HCT116 (cell line): ENCODE measurements around the gene SPON1. TPM values are rescaled to one million over a fixed set of nuclear protein-coding genes. Genes with fewer than 3 reads are reported as not detected.

Source experiments
- ATAC-seq: fragments of 200-7000 bp; cut with Tn5 transposase; 2 replicates; pipeline ENCODE4 v1.9.1; 2020; ENCODE audit warnings: mild to moderate bottlenecking, moderate library complexity
- Bru-seq: library from RNA; stranded (reverse); fragments of 400-500 nt; gene quantifications from one replicate; lab custom pipeline; 2021; lab: Mats Ljungman, UMichigan
- BruChase-seq, 2 experiments: library from RNA; stranded (reverse); fragments of 400-500 nt; gene quantifications; one replicate each; lab custom pipeline; 2021; lab: Mats Ljungman, UMichigan
- BruUV-seq: library from RNA; stranded (reverse); fragments of 400-500 nt; replicated peaks from 2 replicates; lab custom pipeline; 2021; lab: Mats Ljungman, UMichigan
- CTCF ChIA-PET: fragments of 300-600 bp; sonication (Branson Sonifier 250); formaldehyde crosslinking; loops from one replicate; lab custom pipeline; 2021; ENCODE audit warnings: antibody characterized with exemption; lab: Charles Lee
- POLR2A ChIA-PET: fragments of 300-600, 350-600 bp; sonication (Branson Sonifier 250); formaldehyde crosslinking; loops from one replicate; lab custom pipeline; 2021; ENCODE audit warnings: antibody characterized with exemption; lab: Charles Lee
- RAD21 ChIA-PET, 2 experiments: fragments of 300-600 bp; sonication (Branson Sonifier 250); formaldehyde crosslinking; loops; one replicate each; lab custom pipeline; 2023; ENCODE audit warnings: low total read pairs in 2 of 2; ENCODE audit not compliant: uncharacterized antibody in 2 of 2, unreplicated experiment in 2 of 2, low non-redundant PET in 1 of 2; lab: Charles Lee
- DNase-seq: peaks from one replicate; pipeline ENCODE4 v3.0.0-alpha.2; 2010; ENCODE audit warnings: low read depth, low spot score
- H2AFZ ChIP-seq: fragments of 200-600 bp; shearing (Covaris generic), sonication (generic); 2 replicates; pipeline ENCODE4 v1.6.1; 2017; ENCODE audit warnings: low read depth, mixed run types, mixed read lengths, antibody characterized with exemption, low read length; ENCODE audit not compliant: poor library complexity, severe bottlenecking
- H3K27ac ChIP-seq: 2 replicates; pipeline ENCODE4 v1.5.1; 2012; ENCODE audit warnings: low read depth, low read length
- H3K27me3 ChIP-seq: fragments of 200-600 bp; sonication (generic); 2 replicates; pipeline ENCODE4 v1.6.1; 2016; ENCODE audit warnings: mixed run types, low read length, mixed read lengths; ENCODE audit not compliant: insufficient read depth
- H3K36me3 ChIP-seq, 2 experiments: fragments of 200-500 bp in 1 of 2; fragments of 200-600 bp in 1 of 2; sonication (Bioruptor generic) in 1 of 2; sonication (generic) in 1 of 2; 2 replicates each; pipeline versions ENCODE4 v1.5.1 to v1.6.1; 2014 to 2016; ENCODE audit warnings: low read length in 2 of 2, inconsistent platforms in 1 of 2, mixed read lengths in 1 of 2, mixed run types in 1 of 2; ENCODE audit not compliant: insufficient read depth in 2 of 2, control insufficient read depth in 1 of 2
- H3K4me1 ChIP-seq, 2 experiments: fragments of 200-600 bp in 1 of 2; sonication (generic) in 1 of 2; 2 replicates each; pipeline versions ENCODE4 v1.5.1 to v1.6.1; 2012 to 2017; ENCODE audit warnings: low read length in 2 of 2, inconsistent platforms in 1 of 2, mild to moderate bottlenecking in 1 of 2, mixed read lengths in 1 of 2, mixed run types in 1 of 2, moderate library complexity in 1 of 2; ENCODE audit not compliant: insufficient read depth in 2 of 2, control insufficient read depth in 1 of 2
- H3K4me2 ChIP-seq: fragments of 200-600 bp; sonication (generic); 2 replicates; pipeline ENCODE4 v1.6.1; 2017; ENCODE audit warnings: mixed run types, low read length, mixed read lengths
- H3K4me3 ChIP-seq, 2 experiments: fragments of 200-600 bp in 1 of 2; sonication (generic) in 1 of 2; replicated peaks in 1 of 2; 2 replicates each; pipeline ENCODE4 v1.5.1; 2011 to 2016; ENCODE audit warnings: low read length in 2 of 2, control low read depth in 1 of 2, low read depth in 1 of 2, mild to moderate bottlenecking in 1 of 2, mixed read lengths in 1 of 2, mixed run types in 1 of 2
- H3K79me2 ChIP-seq: fragments of 200-600 bp; sonication (generic); 2 replicates; pipeline ENCODE4 v1.6.1; 2017; ENCODE audit warnings: mild to moderate bottlenecking, mixed run types, low read length, moderate library complexity, mixed read lengths; ENCODE audit not compliant: insufficient read depth
- H3K9ac ChIP-seq: fragments of 200-600 bp; sonication (generic); 2 replicates; pipeline ENCODE4 v1.6.1; 2016; ENCODE audit warnings: low read length, mixed read lengths
- H3K9me2 ChIP-seq: fragments of 200-600 bp; sonication (generic), shearing (Covaris generic); 2 replicates; pipeline ENCODE4 v1.6.1; 2017; ENCODE audit warnings: mixed run types, mild to moderate bottlenecking, moderate library complexity; ENCODE audit not compliant: insufficient read depth
- H3K9me3 ChIP-seq, 2 experiments: fragments of 200-500 bp in 1 of 2; fragments of 200-600 bp in 1 of 2; sonication (Bioruptor generic) in 1 of 2; sonication (generic) in 1 of 2; 2 replicates each; pipeline ENCODE4 v1.6.1; 2014 to 2017; ENCODE audit warnings: low read length in 2 of 2, mixed read lengths in 2 of 2, inconsistent platforms in 1 of 2, low read depth in 1 of 2, mild to moderate bottlenecking in 1 of 2, mixed run types in 1 of 2, moderate library complexity in 1 of 2; ENCODE audit not compliant: control insufficient read depth in 1 of 2, insufficient read depth in 1 of 2
- H4K20me1 ChIP-seq: fragments of 200-600 bp; sonication (generic), shearing (Covaris generic); 2 replicates; pipeline ENCODE4 v1.6.1; 2017; ENCODE audit warnings: mixed run types, mild to moderate bottlenecking, moderate library complexity; ENCODE audit not compliant: insufficient read depth
- CEBPB ChIP-seq: IDR thresholded peaks from 2 replicates; pipeline ENCODE4 v1.6.1; 2012; ENCODE audit warnings: low read depth
- ELF1 ChIP-seq: IDR thresholded peaks from 2 replicates; pipeline ENCODE4 v1.6.1; 2012; ENCODE audit warnings: low read depth, borderline replicate concordance
- TCF7L2 ChIP-seq: IDR thresholded peaks from 2 replicates; pipeline ENCODE4 v1.7.0; 2011; ENCODE audit warnings: borderline replicate concordance, inconsistent platforms; ENCODE audit not compliant: insufficient read depth, insufficient read length; ENCODE audit errors: extremely low read depth
- ZBTB33 ChIP-seq: IDR thresholded peaks from 2 replicates; pipeline ENCODE4 v1.6.1; 2011; ENCODE audit warnings: mild to moderate bottlenecking, low read length, moderate library complexity; ENCODE audit not compliant: insufficient replicate concordance; ENCODE audit errors: extremely low read depth
- ZFX ChIP-seq: fragments of 450-650 bp; IDR thresholded peaks from 2 replicates; pipeline ENCODE4 v1.6.1; 2017
- intact Hi-C: fragments of 100-400 bp; cut with micrococcal nuclease; formaldehyde crosslinking; loops from 2 replicates; pipeline ENCODE4 v1.10.0; 2022
- long read RNA-seq: library from polyadenylated mRNA; unstranded; transcript quantifications from one replicate; pipeline ENCODE4 v2.0.0, GENCODE V29; 2021; ENCODE audit not compliant: unreplicated experiment
- polyA plus RNA-seq: library from polyadenylated mRNA; unstranded; fragments of >200 nt; gene quantifications from 2 replicates; pipeline ENCODE4 v1.2.1, GENCODE V29; 2012; ENCODE audit warnings: missing spikeins
- total RNA-seq: library from RNA; stranded (reverse); gene quantifications from one replicate; pipeline ENCODE4 v1.2.1, GENCODE V29; 2021; ENCODE audit not compliant: unreplicated experiment

The SPON1 gene
- total RNA-seq = 0.17 TPM
- polyA plus RNA-seq = 0.21 and 0.31 TPM in 2 replicates
- percentile 12 among the genes with signal in this experiment for Bru-seq, nascent RNA
- percentile 6 among the genes with signal in this experiment for BruChase-seq, experiment 1, labeled RNA remaining after a 6-hour chase
- BruChase-seq, experiment 2, labeled RNA remaining after a 2-hour chase = percentile 7 among the genes with signal in this experiment
- long read RNA-seq = 0 reads

- H3K27me3 ChIP-seq = peaks cover 11% of the 10 kb centered on the region; the same call in 1 of the 2 replicates
- no peak for ATAC-seq
- no peak within 1 kb of the TSS for H3K4me2 ChIP-seq
- ChIA-PET RAD21 (no interaction called here), POLR2A (no interaction called here)
- intact Hi-C loops = no loop called here
- no peak within 1 kb of the TSS for H3K4me3 ChIP-seq
- H3K9me3 ChIP-seq = no peaks in the 10 kb centered on the region
- TF ChIP-seq CEBPB (no peak), ZFX (no peak), ELF1 (no peak), ZBTB33 (no peak)
- TF ChIP-seq, all 23 proteins: peak for 0
- Histone ChIP-seq H3K9ac (no peak within 1 kb of the TSS), H2AFZ (no peak within 1 kb of the TSS), H3K4me1 (peaks cover 0 to 11% of the 10 kb centered on the region in 2 experiments; a peak in 2 of 4 replicates), H3K27ac (no peak within 1 kb of the TSS), H4K20me1 (no peaks in the 10 kb centered on the region), H3K79me2 (no peaks in the 10 kb centered on the region), H3K36me3 (no peaks in the 10 kb centered on the region), H3K9me2 (no peaks in the 10 kb centered on the region)
- CTCF ChIA-PET = no interaction called here
- DNase-seq = no peak
- no TSS peak for BruUV-seq
Measured at GRCh38 chr11:13962562-13963168, at the start of gene SPON1. Gene SPON1, plus strand, starts transcription at chr11:13962723. Its CDS starts 182 bp downstream, at chr11:13962905.

GRCh38 chr11:13917264-13917663, 45.3 kb upstream of the SPON1 start:
- Histone ChIP-seq H3K27ac (no peak overlapping the region), H3K4me1 (no peaks in the 10 kb centered on the region), H3K27me3 (no peaks in the 10 kb centered on the region), H3K4me2 (no peak overlapping the region), H3K4me3 (no peak overlapping the region), H2AFZ (no peak overlapping the region), H3K9me3 (no peaks in the 10 kb centered on the region), H3K9me2 (no peaks in the 10 kb centered on the region)
- CTCF ChIA-PET = no interaction called here
- ATAC-seq (no peak), DNase-seq (no peak)
- intact Hi-C loops = no loop called here
- POLR2A ChIA-PET = no interaction called here
- no TSS peak for BruUV-seq
- TF ChIP-seq TCF7L2 = no peak
- TF ChIP-seq, all 23 proteins: peak for 0
- H3K9ac ChIP-seq = no peak overlapping the region
- no peaks in the 10 kb centered on the region for H3K79me2 ChIP-seq
- no peaks in the 10 kb centered on the region for H4K20me1 ChIP-seq
- RAD21 ChIA-PET = no interaction called here
- no peaks in the 10 kb centered on the region for H3K36me3 ChIP-seq
